NCI-H1436 (cell line): ENCODE data around the gene STON1.
"Not testable (repeated sequence)": the region's sequence is repeated elsewhere in the genome, so short reads cannot be mapped to it uniquely, and the experiment has no call there.

Experiments used
- DNase-seq: peaks from one replicate; lab custom pipeline; 2025; lab: John Stamatoyannopoulos, UW

STON1 gene

GRCh38 chr2:48574353-48575287 lies 44.7 kb downstream of the STON1 start:
- no peak for DNase-seq

- DNase-seq = no peak
Measured at GRCh38 chr2:48578313-48578712, 48.4 kb downstream of the STON1 start.

- no peak for DNase-seq
Measured at GRCh38 chr2:48583961-48584360, 54.0 kb downstream of the STON1 start.

- DNase-seq = no peak
Measured at GRCh38 chr2:48584551-48584950, 54.6 kb downstream of the STON1 start.

GRCh38 chr2:48586433-48586832 lies 56.5 kb downstream of the STON1 start:
- DNase-seq = no peak

- DNase-seq = no peak
Measured at GRCh38 chr2:48587560-48587959, 57.6 kb downstream of the STON1 start.

- DNase-seq = no peak
Measured at GRCh38 chr2:48587961-48588360, 58.0 kb downstream of the STON1 start.

GRCh38 chr2:48588745-48589144 lies 58.8 kb downstream of the STON1 start:
- DNase-seq = no peak

GRCh38 chr2:48589170-48589767 lies 59.3 kb downstream of the STON1 start:
- peak; percentile 10 for DNase-seq

GRCh38 chr2:48590017-48590416 lies 60.1 kb downstream of the STON1 start:
- DNase-seq = no peak

GRCh38 chr2:48592067-48592466 lies 62.1 kb downstream of the STON1 start:
- no peak for DNase-seq

GRCh38 chr2:48596751-48597150 lies 66.8 kb downstream of the STON1 start:
- not testable (repeated sequence) for DNase-seq

GRCh38 chr2:48597492-48597891 lies 67.5 kb downstream of the STON1 start:
- DNase-seq = no peak

- peak; percentile 49 for DNase-seq
Measured at GRCh38 chr2:48600204-48600813, 70.4 kb downstream of the STON1 start.

GRCh38 chr2:48600917-48601316 lies 71.0 kb downstream of the STON1 start:
- DNase-seq = no peak

- no peak for DNase-seq
Measured at GRCh38 chr2:48601349-48601748, 71.4 kb downstream of the STON1 start.

GRCh38 chr2:48605482-48606175 lies 75.7 kb downstream of the STON1 start:
- DNase-seq = no peak

GRCh38 chr2:48607307-48608014 lies 77.5 kb downstream of the STON1 start:
- DNase-seq = no peak

- DNase-seq = no peak
Measured at GRCh38 chr2:48613211-48613610, 83.3 kb downstream of the STON1 start.

- not testable (repeated sequence) for DNase-seq
Measured at GRCh38 chr2:48614581-48614980, 84.6 kb downstream of the STON1 start.

- DNase-seq = no peak
Measured at GRCh38 chr2:48617618-48618017, 87.7 kb downstream of the STON1 start, which contains the start of gene GTF2A1L. TSS of gene GTF2A1L (plus strand) at chr2:48617856. CDS start at chr2:48617875, 19 bp downstream.

GRCh38 chr2:48619526-48619925 lies 89.6 kb downstream of the STON1 start:
- no peak for DNase-seq
